ENCODE results near the gene RNF126. TPM values are rescaled to one million over a fixed set of nuclear protein-coding genes. Genes with fewer than 3 reads are reported as not detected.
A peak's percentile ranks its signal among the peaks of the same experiment; 100 is the strongest.

Gene RNF126
- total RNA-seq, 1 experiment from 2014 or later: 93.3 TPM

- no peaks in the 10 kb centered on the region for H3K9me3 ChIP-seq (ENCODE audit: low read depth, low read length, poor library complexity, severe bottlenecking)
- POLR2A ChIA-PET (ENCODE audit: low non-redundant PET): no interaction called here
- peaks cover 13% of the 10 kb centered on the region for H3K36me3 ChIP-seq (ENCODE audit: insufficient read depth, low read length, poor library complexity, severe bottlenecking)
- intact Hi-C loops (cut with micrococcal nuclease; ENCODE audit: unreplicated experiment): loop anchor here (2.0 kb wide), 1 partner anchor 23 kb away; no protein-coding TSS in a partner anchor
- TF ChIP-seq CTCF (conservative IDR thresholded peaks at IDR 0.05; ENCODE audit: low read depth, low read length) (no peak), EZH2 (IDR thresholded peaks at IDR 0.05; ENCODE audit: borderline replicate concordance, low read depth, low read length, poor library complexity, severe bottlenecking) (no peak)
- H3K27ac ChIP-seq (ENCODE audit: low read depth, low read length, poor library complexity, severe bottlenecking): peak overlapping the region; percentile 87
- H3K27me3 ChIP-seq (replicated peaks; ENCODE audit: insufficient read depth, low read depth, low read length, poor library complexity): no peaks in the 10 kb centered on the region
- H3K4me1 ChIP-seq (ENCODE audit: insufficient read depth, low read length, poor library complexity, severe bottlenecking): no peaks in the 10 kb centered on the region
- CTCF ChIA-PET: interaction anchor here (0.7 kb wide), 1 partner anchor 12 kb away, joined by 3 read pairs; no protein-coding TSS in a partner anchor
- peak overlapping the region; percentile 92 for H3K4me3 ChIP-seq (ENCODE audit: low read depth, low read length, poor library complexity, severe bottlenecking)
- TSS peak; percentile 77 for BruUV-seq (replicated peaks)
- DNase-seq (ENCODE audit: low spot score): peak; percentile 43
Measured at GRCh38 chr19:633786-634639, 29.0 kb downstream of the RNF126 start.

GRCh38 chr19:633068-633785, 29.8 kb downstream of the RNF126 start, which contains the start of gene POLRMT:
TSS of gene POLRMT (minus strand) at chr19:633537. CDS start at chr19:633512, 25 bp downstream.
- H3K27me3 ChIP-seq (replicated peaks; ENCODE audit: insufficient read depth, low read depth, low read length, poor library complexity): no peaks in the 10 kb centered on the region
- POLR2A ChIA-PET (ENCODE audit: low non-redundant PET): no interaction called here
- peak within 1 kb of the TSS; percentile 87 for H3K27ac ChIP-seq (ENCODE audit: low read depth, low read length, poor library complexity, severe bottlenecking)
- intact Hi-C loops (cut with micrococcal nuclease; ENCODE audit: unreplicated experiment): loop anchor here (2.0 kb wide), 1 partner anchor 22 kb away; no protein-coding TSS in a partner anchor
- CTCF ChIA-PET: no interaction called here
- DNase-seq (ENCODE audit: low spot score): peak; percentile 99
- TF ChIP-seq CTCF (conservative IDR thresholded peaks at IDR 0.05; ENCODE audit: low read depth, low read length): no peak
- no peak for TF ChIP-seq EZH2 (IDR thresholded peaks at IDR 0.05; ENCODE audit: borderline replicate concordance, low read depth, low read length, poor library complexity, severe bottlenecking)
- no peaks in the 10 kb centered on the region for H3K9me3 ChIP-seq (ENCODE audit: low read depth, low read length, poor library complexity, severe bottlenecking)
- H3K36me3 ChIP-seq (ENCODE audit: insufficient read depth, low read length, poor library complexity, severe bottlenecking): peaks cover 20% of the 10 kb centered on the region
- TSS peak; percentile 35 for BruUV-seq (replicated peaks)
- H3K4me1 ChIP-seq (ENCODE audit: insufficient read depth, low read length, poor library complexity, severe bottlenecking): no peaks in the 10 kb centered on the region
- H3K4me3 ChIP-seq (ENCODE audit: low read depth, low read length, poor library complexity, severe bottlenecking): peak within 1 kb of the TSS; percentile 92

GRCh38 chr19:632579-633067, 30.4 kb downstream of the RNF126 start:
- Histone ChIP-seq H3K36me3 (ENCODE audit: insufficient read depth, low read length, poor library complexity, severe bottlenecking) (peaks cover 23% of the 10 kb centered on the region), H3K9me3 (ENCODE audit: low read depth, low read length, poor library complexity, severe bottlenecking) (no peaks in the 10 kb centered on the region), H3K27me3 (replicated peaks; ENCODE audit: insufficient read depth, low read depth, low read length, poor library complexity) (no peaks in the 10 kb centered on the region), H3K4me3 (ENCODE audit: low read depth, low read length, poor library complexity, severe bottlenecking) (peak overlapping the region; percentile 92), H3K27ac (ENCODE audit: low read depth, low read length, poor library complexity, severe bottlenecking) (peak overlapping the region; percentile 87), H3K4me1 (ENCODE audit: insufficient read depth, low read length, poor library complexity, severe bottlenecking) (no peaks in the 10 kb centered on the region)
- POLR2A ChIA-PET (ENCODE audit: low non-redundant PET): no interaction called here
- CTCF ChIA-PET: no interaction called here
- intact Hi-C loops (cut with micrococcal nuclease; ENCODE audit: unreplicated experiment): loop anchor here (2.0 kb wide), 1 partner anchor 22 kb away; no protein-coding TSS in a partner anchor
- TF ChIP-seq EZH2 (IDR thresholded peaks at IDR 0.05; ENCODE audit: borderline replicate concordance, low read depth, low read length, poor library complexity, severe bottlenecking): no peak
- TF ChIP-seq CTCF (conservative IDR thresholded peaks at IDR 0.05; ENCODE audit: low read depth, low read length): no peak
- DNase-seq (ENCODE audit: low spot score): peak; percentile 79
- BruUV-seq (replicated peaks): no TSS peak

Measured in A673 (cell line).